ENCODE measurements around the gene MARCHF2. TPM values are rescaled to one million over a fixed set of nuclear protein-coding genes. Genes with fewer than 3 reads are reported as not detected.

MARCHF2 gene
- total and polyA plus RNA-seq, 2 donors (not counting 1 experiment from before 2014, with no cell fraction given), result 22.9 to 52.6 TPM

DNA sequence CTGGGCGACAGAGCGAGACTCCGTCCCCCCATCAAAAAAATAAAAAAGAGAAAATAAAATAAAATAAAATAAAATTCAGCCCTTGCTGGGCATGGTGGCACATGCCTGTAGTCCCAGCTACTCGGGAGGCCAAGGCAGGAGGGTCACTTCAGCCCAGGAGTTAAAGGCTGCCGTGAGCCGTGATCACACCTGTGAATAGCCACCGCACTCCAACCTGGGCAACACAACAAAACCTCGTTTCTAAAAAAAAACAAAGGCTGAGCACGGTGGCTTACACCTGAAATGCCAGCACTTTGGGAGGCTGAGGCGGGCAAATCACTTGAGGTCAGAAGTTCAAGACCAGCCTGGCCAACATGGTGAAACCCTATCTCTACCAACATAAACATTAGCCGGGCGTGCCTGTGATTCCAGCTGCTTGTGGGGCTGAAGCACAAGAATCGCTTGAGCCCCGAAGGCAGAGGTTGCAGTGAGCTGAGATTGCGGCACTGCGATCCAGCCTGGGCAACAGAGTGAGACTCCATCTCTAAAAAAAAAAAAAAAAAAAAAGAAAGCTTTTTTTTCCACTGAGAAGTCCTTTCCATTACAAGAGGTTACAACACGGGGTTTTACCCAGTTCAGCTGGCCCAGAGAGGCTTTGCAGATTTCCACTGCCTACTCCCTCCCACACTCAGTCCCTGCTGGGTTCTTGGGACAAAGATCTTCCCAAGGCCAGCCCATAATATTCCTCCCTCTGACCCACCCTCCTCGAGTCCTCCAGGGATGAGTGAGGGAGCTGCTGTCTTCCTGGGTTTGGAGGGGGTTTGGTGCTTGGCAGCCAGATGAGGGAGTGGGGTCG is 42.7 kb upstream of the MARCHF2 start:
- 91% methylated on average over 13 of the region's 19 CpGs for WGBS (ENCODE audit: insufficient coverage)
- DNase-seq (no peak), ATAC-seq (ENCODE audit: low read depth) (no peak)
- H3K27me3 Mint-ChIP-seq, result peaks cover 25% of the 10 kb centered on the region
- no peak overlapping the region for H2AFZ ChIP-seq (ENCODE audit: insufficient read depth, low read depth, low read length, poor library complexity, severe bottlenecking)
- H3K27ac ChIP-seq (ENCODE audit: low read length in 2 of 2), result no peak overlapping the region
- no peaks in the 10 kb centered on the region for H3K4me1 Mint-ChIP-seq
- no peaks in the 10 kb centered on the region for H3K4me1 ChIP-seq (ENCODE audit: control insufficient read depth in 2 of 2, insufficient read depth in 2 of 2, low read length in 2 of 2)
- no peak for TF ChIP-seq EZH2 (IDR thresholded peaks at IDR 0.05; ENCODE audit: borderline replicate concordance, insufficient read depth, low read depth, low read length, poor library complexity, severe bottlenecking)
- TF ChIP-seq, protein P1, sequence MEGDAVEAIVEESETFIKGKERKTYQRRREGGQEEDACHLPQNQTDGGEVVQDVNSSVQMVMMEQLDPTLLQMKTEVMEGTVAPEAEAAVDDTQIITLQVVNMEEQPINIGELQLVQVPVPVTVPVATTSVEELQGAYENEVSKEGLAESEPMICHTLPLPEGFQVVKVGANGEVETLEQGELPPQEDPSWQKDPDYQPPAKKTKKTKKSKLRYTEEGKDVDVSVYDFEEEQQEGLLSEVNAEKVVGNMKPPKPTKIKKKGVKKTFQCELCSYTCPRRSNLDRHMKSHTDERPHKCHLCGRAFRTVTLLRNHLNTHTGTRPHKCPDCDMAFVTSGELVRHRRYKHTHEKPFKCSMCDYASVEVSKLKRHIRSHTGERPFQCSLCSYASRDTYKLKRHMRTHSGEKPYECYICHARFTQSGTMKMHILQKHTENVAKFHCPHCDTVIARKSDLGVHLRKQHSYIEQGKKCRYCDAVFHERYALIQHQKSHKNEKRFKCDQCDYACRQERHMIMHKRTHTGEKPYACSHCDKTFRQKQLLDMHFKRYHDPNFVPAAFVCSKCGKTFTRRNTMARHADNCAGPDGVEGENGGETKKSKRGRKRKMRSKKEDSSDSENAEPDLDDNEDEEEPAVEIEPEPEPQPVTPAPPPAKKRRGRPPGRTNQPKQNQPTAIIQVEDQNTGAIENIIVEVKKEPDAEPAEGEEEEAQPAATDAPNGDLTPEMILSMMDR (IDR thresholded peaks at IDR 0.05), result no peak
- ChIA-PET CTCF (interaction anchor here (0.7 to 0.9 kb wide), 2 partner anchors 16 to 21 kb away, joined by 4 to 5 read pairs; no protein-coding TSS in a partner anchor), POLR2A (no interaction called here)
- no peak overlapping the region for H3K4me2 ChIP-seq (replicated peaks; ENCODE audit: low read depth, low read length, poor library complexity, severe bottlenecking)
- no peaks in the 10 kb centered on the region for H3K36me3 ChIP-seq (replicated peaks in 1 of 2; ENCODE audit: control extremely low read depth in 1 of 2, control insufficient read depth in 1 of 2, extremely low read depth in 1 of 2, insufficient read depth in 2 of 2, low read length in 1 of 2)
- peaks cover 0 to 3% (median 0%) of the 10 kb centered on the region in 3 donors for H3K9me3 ChIP-seq (ENCODE audit: control extremely low read depth in 1 of 3, control insufficient read depth in 2 of 3, insufficient read depth in 1 of 3, low read length in 2 of 3)
- H3K27ac Mint-ChIP-seq, result no peak overlapping the region
- no peaks in the 10 kb centered on the region for H3K9me3 Mint-ChIP-seq (ENCODE audit: insufficient read depth)
- H3K79me2 ChIP-seq (ENCODE audit: control insufficient read depth, insufficient read depth, low read length), result no peaks in the 10 kb centered on the region
- no peak overlapping the region for H3K9ac ChIP-seq (ENCODE audit: low read length)
- no peak overlapping the region for H3K4me3 Mint-ChIP-seq
- no peak overlapping the region for H3K4me3 ChIP-seq (ENCODE audit: control extremely low read depth in 1 of 5, extremely low read depth in 1 of 5, insufficient read depth in 1 of 5, low read depth in 2 of 5, low read length in 4 of 5)
- intact Hi-C loops (cut with micrococcal nuclease), result no loop called here
- H3K27me3 ChIP-seq (replicated peaks in 1 of 4; ENCODE audit: control extremely low read depth in 1 of 4, control insufficient read depth in 3 of 4, insufficient read depth in 4 of 4, low read length in 3 of 4), result peaks cover 0 to 26% (median 2%) of the 10 kb centered on the region in 4 experiments
- H4K20me1 ChIP-seq (ENCODE audit: control insufficient read depth, insufficient read depth, low read length, poor library complexity, severe bottlenecking), result no peaks in the 10 kb centered on the region
